A549 (cell line): ENCODE results near the gene SF3A2. TPM values are rescaled to one million over a fixed set of nuclear protein-coding genes. Genes with fewer than 3 reads are reported as not detected.
A peak's percentile ranks its signal among the peaks of the same experiment; 100 is the strongest.

Experiments used
- ATAC-seq, 2 experiments: fragments of 200-7000 bp in 1 of 2; fragments of >200 bp in 1 of 2; cut with Nextera tagmentation in 1 of 2; cut with Tn5 transposase in 1 of 2; 3 replicates each; pipeline versions ENCODE4 v1.8.0 to v1.9.1; 2018 to 2020; ENCODE audit warnings: mild to moderate bottlenecking in 1 of 2, moderate library complexity in 1 of 2
- CTCF ChIA-PET: fragments of 300-600 bp; sonication (Branson Sonifier 250); formaldehyde crosslinking; extraction: SDS; loops from one replicate; lab custom pipeline; 2021; ENCODE audit warnings: antibody characterized with exemption, inconsistent platforms; lab: Yijun Ruan, JAX
- POLR2A ChIA-PET: fragments of 350-600 bp; formaldehyde crosslinking; extraction: SDS; loops from one replicate; lab custom pipeline; 2021; ENCODE audit warnings: antibody characterized with exemption, inconsistent platforms; lab: Yijun Ruan, JAX
- DNase-seq, 2 experiments: peaks; one replicate each; pipeline versions ENCODE4 v3.0.0 to v3.0.0-alpha.2; 2011 to 2016; ENCODE audit warnings: low read depth in 1 of 2, low spot score in 1 of 2
- FAIRE-seq: peaks from 2 replicates; lab custom pipeline; 2011; peaks lifted over from hg19 to GRCh38; lab: Jason Lieb, UNC
- H3K27ac ChIP-seq, 2 experiments: fragments of >200 bp; sonication (Bioruptor Twin); formaldehyde crosslinking; 3 replicates each; pipeline ENCODE4 v1.5.1; 2016 to 2017
- H3K4me1 ChIP-seq: fragments of >200 bp; sonication (Bioruptor Twin); formaldehyde crosslinking; 3 replicates; pipeline ENCODE4 v1.6.1; 2016
- H3K4me2 ChIP-seq: fragments of >200 bp; sonication (Bioruptor Twin); formaldehyde crosslinking; 3 replicates; pipeline ENCODE4 v1.6.1; 2016
- H3K4me3 ChIP-seq: fragments of >200 bp; sonication (Bioruptor Twin); formaldehyde crosslinking; 3 replicates; pipeline ENCODE4 v1.5.1; 2016
- H3K9me3 ChIP-seq: fragments of >200 bp; sonication (Bioruptor Twin); formaldehyde crosslinking; 3 replicates; pipeline ENCODE4 v1.6.1; 2016
- BHLHE40 ChIP-seq: IDR thresholded peaks from 2 replicates; pipeline ENCODE4 v1.6.1; 2012; ENCODE audit warnings: low read depth, low read length, inconsistent platforms
- CBX2 ChIP-seq: fragments of 200-600 bp; sonication (generic); IDR thresholded peaks from 2 replicates; pipeline ENCODE4 v1.6.1; 2016; ENCODE audit warnings: low read depth, mild to moderate bottlenecking, borderline replicate concordance
- CHD2 ChIP-seq: fragments of 150-350 bp; IDR thresholded peaks from 2 replicates; pipeline ENCODE4 v1.6.1; 2014; ENCODE audit warnings: low read length; ENCODE audit not compliant: partially characterized antibody
- FOSB ChIP-seq: fragments of 250-450 bp; sonication (Bioruptor Pico); IDR thresholded peaks from 2 replicates; pipeline ENCODE4 v1.5.0; 2020; ENCODE audit warnings: mild to moderate bottlenecking, moderate library complexity
- FOSL2 ChIP-seq, 2 experiments: fragments of 450-650 bp in 1 of 2; fragments of >200 bp in 1 of 2; sonication (Bioruptor Twin) in 1 of 2; formaldehyde crosslinking; IDR thresholded peaks; 2 replicates each; pipeline versions ENCODE4 v1.5.0 to v1.6.1; 2016 to 2020; ENCODE audit warnings: mild to moderate bottlenecking in 1 of 2, moderate library complexity in 1 of 2
- HOXA7 ChIP-seq: fragments of 250-450 bp; sonication (Bioruptor Pico); IDR thresholded peaks from 2 replicates; pipeline ENCODE4 v1.5.0; 2020; ENCODE audit warnings: mild to moderate bottlenecking, moderate library complexity
- JUN ChIP-seq, 2 experiments: fragments of >200 bp; sonication (Bioruptor Twin); formaldehyde crosslinking; IDR thresholded peaks; 2 replicates in 1 of 2; 3 replicates in 1 of 2; pipeline ENCODE4 v1.6.1; 2016 to 2017
- KDM1A ChIP-seq: fragments of 200-600 bp; sonication (generic); IDR thresholded peaks from 2 replicates; pipeline ENCODE4 v1.6.1; 2016; ENCODE audit warnings: low read depth, mild to moderate bottlenecking
- PHF8 ChIP-seq: fragments of 200-600 bp; sonication (generic); IDR thresholded peaks from 2 replicates; pipeline ENCODE4 v1.6.1; 2016; ENCODE audit warnings: low read depth, mild to moderate bottlenecking, antibody characterized with exemption, moderate library complexity, borderline replicate concordance
- POLR2A ChIP-seq: IDR thresholded peaks from 2 replicates; pipeline ENCODE4 v1.6.1; 2012; ENCODE audit warnings: mild to moderate bottlenecking, low read length
- SREBF2 ChIP-seq: fragments of 450-650 bp; IDR thresholded peaks from 2 replicates; pipeline ENCODE4 v1.6.1; 2014; ENCODE audit warnings: mild to moderate bottlenecking, moderate library complexity
- WGBS: methylation state at CpG from one replicate; pipeline ENCODE4 v1.1.6; 2017; ENCODE audit errors: missing lambda C conversion rate; 5-methylcytosine and 5-hydroxymethylcytosine counted together
- polyA plus RNA-seq, 4 experiments: library from polyadenylated mRNA; depleted of rRNA in 3 of 4; stranded (reverse); fragments of >200 nt; fragmentation: RNase III in 1 of 4; extraction: RNeasy Plus Mini Kit Qiagen cat#74134 plus additional on column Dnase treatment in 1 of 4; gene quantifications; 2 replicates in 3 of 4; 3 replicates in 1 of 4; pipeline ENCODE4 v1.2.3, GENCODE V29; 2011 to 2017
- TF ChIP-seq, protein P1 (sequence below): fragments of >200 bp; sonication (Bioruptor Twin); formaldehyde crosslinking; IDR thresholded peaks from 3 replicates; pipeline ENCODE4 v1.6.1; 2016
- TF ChIP-seq, protein P2 (sequence below): fragments of 450-650 bp; IDR thresholded peaks from 2 replicates; pipeline ENCODE4 v1.6.1; 2014; ENCODE audit warnings: antibody characterized with exemption
- TF ChIP-seq, protein P3 (sequence below): fragments of >200 bp; sonication (Bioruptor Twin); formaldehyde crosslinking; IDR thresholded peaks from 3 replicates; pipeline ENCODE4 v1.5.1; 2016
- TF ChIP-seq, protein P4 (sequence below): IDR thresholded peaks from 2 replicates; pipeline ENCODE4 v1.6.1; 2012; ENCODE audit warnings: low read depth, borderline replicate concordance
- TF ChIP-seq, protein P5 (sequence below): IDR thresholded peaks from 2 replicates; pipeline ENCODE4 v1.6.1; 2012

SF3A2 gene
- polyA plus RNA-seq, 2 of the 4 experiments (the other 2 are of a cell fraction), result 11.9 to 68.2 TPM

DNA sequence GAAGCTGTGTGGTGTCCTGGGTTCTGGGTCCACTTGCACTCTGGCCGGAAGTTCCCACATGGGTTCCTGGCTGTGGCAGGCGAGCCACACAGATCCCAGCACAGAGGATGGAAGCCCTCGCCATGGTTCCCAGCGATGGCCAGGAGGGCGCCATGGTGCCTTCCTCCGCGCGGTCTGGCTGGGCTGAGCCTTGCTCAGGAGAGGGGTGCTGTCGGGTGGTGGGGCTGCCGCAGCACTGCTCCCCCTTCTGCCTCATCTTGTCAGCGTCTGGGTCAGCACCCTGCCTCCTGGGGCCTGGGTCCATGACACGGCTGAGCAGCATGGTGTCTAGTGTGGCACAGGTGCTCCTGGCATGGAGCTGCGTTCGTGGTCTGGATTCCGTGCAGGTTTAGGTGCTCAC, 39.4 kb upstream of the SF3A2 start:
- ATAC-seq, result no peak

DNA sequence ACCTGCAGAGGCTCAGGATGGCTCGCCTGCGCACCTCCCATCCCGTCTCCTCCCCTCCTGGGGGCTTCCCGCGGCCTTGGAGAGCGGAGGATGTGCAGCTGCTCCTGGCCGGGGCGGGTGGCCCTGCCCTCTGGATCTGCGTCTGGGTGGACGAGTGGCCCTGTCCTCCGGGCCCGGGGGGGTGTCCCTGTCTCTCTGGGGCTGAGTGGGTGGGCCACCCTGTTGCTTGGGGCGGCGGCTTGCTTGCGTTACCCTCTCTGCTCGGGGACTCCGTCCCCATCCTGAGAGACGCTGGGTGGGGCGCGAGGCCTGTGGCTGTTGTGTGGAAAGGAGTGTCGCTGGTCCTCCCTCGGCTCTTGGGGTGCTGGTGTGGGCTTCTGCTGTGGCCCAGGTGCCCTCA, 38.3 kb upstream of the SF3A2 start:
- FAIRE-seq, result no peak
- POLR2A ChIA-PET, result no interaction called here
- CTCF ChIA-PET, result interaction anchor here (1.1 kb wide), 1 partner anchor 42 kb away, joined by 3 read pairs; no protein-coding TSS in a partner anchor

More for the DNA sequence above, 39.4 kb upstream of the SF3A2 start:
- no peak overlapping the region for H3K4me3 ChIP-seq
- 92% methylated on average over 4 of the region's 15 CpGs for WGBS
- FAIRE-seq, result no peak
- ChIA-PET POLR2A (no interaction called here), CTCF (interaction anchor here (0.9 to 1.1 kb wide), 2 partner anchors 39 to 41 kb away, joined by 3 to 4 read pairs; no protein-coding TSS in a partner anchor)
- no peak for DNase-seq
- H3K27ac ChIP-seq, result no peak overlapping the region
- no peak for TF ChIP-seq FOSB (CRISPR knock-in tag)
- no peak for TF ChIP-seq FOSL2 (IDR thresholded peaks at IDR 0.05)
- TF ChIP-seq FOSL2 (CRISPR knock-in tag; IDR thresholded peaks at IDR 0.05), result no peak
- TF ChIP-seq BHLHE40, result no peak
- TF ChIP-seq CBX2, result no peak
- TF ChIP-seq, protein P1, sequence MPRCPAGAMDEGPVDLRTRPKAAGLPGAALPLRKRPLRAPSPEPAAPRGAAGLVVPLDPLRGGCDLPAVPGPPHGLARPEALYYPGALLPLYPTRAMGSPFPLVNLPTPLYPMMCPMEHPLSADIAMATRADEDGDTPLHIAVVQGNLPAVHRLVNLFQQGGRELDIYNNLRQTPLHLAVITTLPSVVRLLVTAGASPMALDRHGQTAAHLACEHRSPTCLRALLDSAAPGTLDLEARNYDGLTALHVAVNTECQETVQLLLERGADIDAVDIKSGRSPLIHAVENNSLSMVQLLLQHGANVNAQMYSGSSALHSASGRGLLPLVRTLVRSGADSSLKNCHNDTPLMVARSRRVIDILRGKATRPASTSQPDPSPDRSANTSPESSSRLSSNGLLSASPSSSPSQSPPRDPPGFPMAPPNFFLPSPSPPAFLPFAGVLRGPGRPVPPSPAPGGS, result no peak
- TF ChIP-seq, protein P2, sequence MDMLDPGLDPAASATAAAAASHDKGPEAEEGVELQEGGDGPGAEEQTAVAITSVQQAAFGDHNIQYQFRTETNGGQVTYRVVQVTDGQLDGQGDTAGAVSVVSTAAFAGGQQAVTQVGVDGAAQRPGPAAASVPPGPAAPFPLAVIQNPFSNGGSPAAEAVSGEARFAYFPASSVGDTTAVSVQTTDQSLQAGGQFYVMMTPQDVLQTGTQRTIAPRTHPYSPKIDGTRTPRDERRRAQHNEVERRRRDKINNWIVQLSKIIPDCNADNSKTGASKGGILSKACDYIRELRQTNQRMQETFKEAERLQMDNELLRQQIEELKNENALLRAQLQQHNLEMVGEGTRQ, result no peak
- no peak for TF ChIP-seq SREBF2
- TF ChIP-seq, protein P3, sequence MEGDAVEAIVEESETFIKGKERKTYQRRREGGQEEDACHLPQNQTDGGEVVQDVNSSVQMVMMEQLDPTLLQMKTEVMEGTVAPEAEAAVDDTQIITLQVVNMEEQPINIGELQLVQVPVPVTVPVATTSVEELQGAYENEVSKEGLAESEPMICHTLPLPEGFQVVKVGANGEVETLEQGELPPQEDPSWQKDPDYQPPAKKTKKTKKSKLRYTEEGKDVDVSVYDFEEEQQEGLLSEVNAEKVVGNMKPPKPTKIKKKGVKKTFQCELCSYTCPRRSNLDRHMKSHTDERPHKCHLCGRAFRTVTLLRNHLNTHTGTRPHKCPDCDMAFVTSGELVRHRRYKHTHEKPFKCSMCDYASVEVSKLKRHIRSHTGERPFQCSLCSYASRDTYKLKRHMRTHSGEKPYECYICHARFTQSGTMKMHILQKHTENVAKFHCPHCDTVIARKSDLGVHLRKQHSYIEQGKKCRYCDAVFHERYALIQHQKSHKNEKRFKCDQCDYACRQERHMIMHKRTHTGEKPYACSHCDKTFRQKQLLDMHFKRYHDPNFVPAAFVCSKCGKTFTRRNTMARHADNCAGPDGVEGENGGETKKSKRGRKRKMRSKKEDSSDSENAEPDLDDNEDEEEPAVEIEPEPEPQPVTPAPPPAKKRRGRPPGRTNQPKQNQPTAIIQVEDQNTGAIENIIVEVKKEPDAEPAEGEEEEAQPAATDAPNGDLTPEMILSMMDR, result no peak
- no peaks in the 10 kb centered on the region for H3K9me3 ChIP-seq
- no peak overlapping the region for H3K4me2 ChIP-seq
- no peaks in the 10 kb centered on the region for H3K4me1 ChIP-seq

DNA sequence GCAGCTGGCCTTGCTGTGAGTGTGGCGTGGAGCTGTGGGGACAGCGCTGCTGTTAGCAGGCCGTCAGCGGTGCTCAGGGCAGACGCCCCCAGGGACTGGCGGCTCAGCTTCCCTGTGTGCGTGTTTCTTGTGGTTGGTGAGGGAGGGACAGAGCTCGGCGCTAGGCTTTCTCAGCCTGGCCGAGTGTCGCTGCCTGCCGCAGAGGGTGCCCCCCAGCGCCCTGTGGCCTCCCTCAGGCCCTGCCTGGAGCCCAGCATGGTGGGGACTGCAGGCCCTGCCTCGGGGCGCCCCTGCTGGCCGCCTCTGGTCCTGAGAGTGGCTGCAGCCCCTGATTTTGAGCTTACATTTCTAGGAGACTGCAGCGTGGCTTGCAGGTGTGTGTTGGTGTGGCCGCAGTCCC, 37.4 kb upstream of the SF3A2 start:
- Histone ChIP-seq H3K9me3 (no peaks in the 10 kb centered on the region), H3K4me2 (no peak overlapping the region), H3K27ac (no peak overlapping the region), H3K4me1 (no peaks in the 10 kb centered on the region), H3K4me3 (no peak overlapping the region)
- TF ChIP-seq POLR2A (no peak), CHD2 (no peak), HOXA7 (CRISPR knock-in tag) (no peak), PHF8 (no peak)
- 95% methylated on average over 9 of the region's 18 CpGs for WGBS
- POLR2A ChIA-PET, result no interaction called here
- FAIRE-seq, result no peak
- peak; percentile 22 to 23 for DNase-seq
- CTCF ChIA-PET, result interaction anchor here (0.8 to 1.3 kb wide), 3 partner anchors 10 to 35 kb away, joined by 3 to 5 read pairs (median 3); partner anchors contain the start of gene DOT1L
- ATAC-seq, result peak; percentile 58 to 75; a peak in 4 of 6 replicates

More for the DNA sequence above, 38.3 kb upstream of the SF3A2 start:
- ATAC-seq (no peak), DNase-seq (no peak)
- Histone ChIP-seq H3K4me1 (no peaks in the 10 kb centered on the region), H3K4me2 (no peak overlapping the region), H3K9me3 (no peaks in the 10 kb centered on the region), H3K4me3 (no peak overlapping the region), H3K27ac (no peak overlapping the region)
- TF ChIP-seq FOSL2 (IDR thresholded peaks at IDR 0.05) (no peak), FOSL2 (CRISPR knock-in tag; IDR thresholded peaks at IDR 0.05) (no peak), JUN (IDR thresholded peaks at IDR 0.05) (no peak), KDM1A (no peak), FOSB (CRISPR knock-in tag) (no peak)
- TF ChIP-seq, protein P4, sequence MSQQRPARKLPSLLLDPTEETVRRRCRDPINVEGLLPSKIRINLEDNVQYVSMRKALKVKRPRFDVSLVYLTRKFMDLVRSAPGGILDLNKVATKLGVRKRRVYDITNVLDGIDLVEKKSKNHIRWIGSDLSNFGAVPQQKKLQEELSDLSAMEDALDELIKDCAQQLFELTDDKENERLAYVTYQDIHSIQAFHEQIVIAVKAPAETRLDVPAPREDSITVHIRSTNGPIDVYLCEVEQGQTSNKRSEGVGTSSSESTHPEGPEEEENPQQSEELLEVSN, result no peak
- TF ChIP-seq, protein P5, sequence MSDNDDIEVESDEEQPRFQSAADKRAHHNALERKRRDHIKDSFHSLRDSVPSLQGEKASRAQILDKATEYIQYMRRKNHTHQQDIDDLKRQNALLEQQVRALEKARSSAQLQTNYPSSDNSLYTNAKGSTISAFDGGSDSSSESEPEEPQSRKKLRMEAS, result no peak
- WGBS, result 79% methylated on average over 4 of the region's 22 CpGs
